GM10266 (cell line): ENCODE measurements around the gene SPIRE1.

ENCODE experiments used
- DNase-seq: peaks from one replicate; pipeline ENCODE4 v3.0.0; 2012; ENCODE audit errors: extremely low spot score
- CTCF ChIP-seq: IDR thresholded peaks from 2 replicates; pipeline ENCODE4 v1.5.1; 2012; ENCODE audit warnings: mild to moderate bottlenecking, low read depth; ENCODE audit not compliant: control insufficient read depth, insufficient read depth; ENCODE audit errors: missing control alignments

The SPIRE1 gene

GRCh38 chr18:12657684-12658425 lies at the start of gene SPIRE1:
TSS of gene SPIRE1 (minus strand) at chr18:12658107. CDS start at chr18:12657866, 241 bp downstream.
- no peak for TF ChIP-seq CTCF

GRCh38 chr18:12703664-12704063 lies 45.8 kb upstream of the SPIRE1 start:
- no peak for DNase-seq
- no peak for TF ChIP-seq CTCF

More at GRCh38 chr18:12657684-12658425, at the start of gene SPIRE1:
- peak; percentile 85 for DNase-seq

GRCh38 chr18:12703096-12703567 lies 45.2 kb upstream of the SPIRE1 start:
- no peak for TF ChIP-seq CTCF

GRCh38 chr18:12702221-12703095 lies 44.6 kb upstream of the SPIRE1 start, which contains the start of the genes CEP76 and PSMG2:
TSS of gene CEP76 (minus strand) at chr18:12702723. CDS start at chr18:12702548, 175 bp downstream.
TSS of gene PSMG2 (plus strand) at chr18:12703042. CDS start at chr18:12703108, 66 bp downstream.
- TF ChIP-seq CTCF = no peak
- DNase-seq = peak; percentile 91

More at GRCh38 chr18:12703096-12703567, 45.2 kb upstream of the SPIRE1 start:
- no peak for DNase-seq

GRCh38 chr18:12701161-12701560 lies 43.3 kb upstream of the SPIRE1 start:
- DNase-seq = no peak
- no peak for TF ChIP-seq CTCF

GRCh38 chr18:12699747-12700146 lies 41.8 kb upstream of the SPIRE1 start:
- no peak for TF ChIP-seq CTCF

More at GRCh38 chr18:12699747-12700146, 41.8 kb upstream of the SPIRE1 start:
- DNase-seq = no peak
